PC-9 (cell line): ENCODE data around the gene DISC1. TPM values are rescaled to one million over a fixed set of nuclear protein-coding genes. Genes with fewer than 3 reads are reported as not detected.

Source experiments
- BruUV-seq: library from RNA; stranded (reverse); fragments of 400-500 nt; replicated peaks from 2 replicates; lab custom pipeline; 2021; lab: Mats Ljungman, UMichigan
- CTCF ChIA-PET: fragments of 300-600 bp; sonication (Branson Sonifier 250); formaldehyde crosslinking; loops from one replicate; lab custom pipeline; 2022; ENCODE audit warnings: antibody characterized with exemption; lab: Charles Lee
- POLR2A ChIA-PET: fragments of 300-600 bp; sonication (Branson Sonifier 250); formaldehyde crosslinking; loops from one replicate; lab custom pipeline; 2022; ENCODE audit warnings: antibody characterized with exemption; ENCODE audit not compliant: unreplicated experiment; lab: Charles Lee
- DNase-seq, 2 experiments: peaks; one replicate each; pipeline versions ENCODE4 v3.0.0 to v3.0.0-alpha.2; 2015 to 2022; ENCODE audit warnings: mixed read lengths in 1 of 2
- H2AFZ ChIP-seq: fragments of 200-600 bp; sonication (generic); 2 replicates; pipeline ENCODE4 v1.8.1; 2017; ENCODE audit warnings: antibody characterized with exemption
- H3F3A ChIP-seq: fragments of 200-600 bp; sonication (generic); 2 replicates; pipeline ENCODE4 v1.8.1; 2017; ENCODE audit warnings: antibody characterized with exemption, mild to moderate bottlenecking, low read depth; ENCODE audit not compliant: insufficient read depth
- H3K27ac ChIP-seq: fragments of 200-600 bp; sonication (generic); 2 replicates; pipeline ENCODE4 v1.6.1; 2016; ENCODE audit warnings: mixed run types
- H3K27me3 ChIP-seq: fragments of 200-600 bp; sonication (generic); 2 replicates; pipeline ENCODE4 v1.6.1; 2016; ENCODE audit warnings: low read depth, mixed run types; ENCODE audit not compliant: insufficient read depth
- H3K36me3 ChIP-seq: fragments of 200-600 bp; sonication (generic); 2 replicates; pipeline ENCODE4 v1.6.1; 2016; ENCODE audit warnings: low read depth, mixed run types
- H3K4me1 ChIP-seq: fragments of 200-600 bp; sonication (generic); replicated peaks from 2 replicates; pipeline ENCODE4 v1.6.1; 2016; ENCODE audit warnings: mixed run types; ENCODE audit not compliant: insufficient read depth
- H3K4me2 ChIP-seq: fragments of 200-600 bp; sonication (generic); 2 replicates; pipeline ENCODE4 v1.6.1; 2017; ENCODE audit warnings: mixed run types
- H3K4me3 ChIP-seq: fragments of 200-600 bp; sonication (generic); 2 replicates; pipeline ENCODE4 v1.6.1; 2016; ENCODE audit warnings: mixed run types
- H3K79me2 ChIP-seq: fragments of 200-600 bp; sonication (generic); 2 replicates; pipeline ENCODE4 v1.6.1; 2017; ENCODE audit warnings: low read depth, mixed run types
- H3K9me2 ChIP-seq: fragments of 200-600 bp; sonication (generic); 2 replicates; pipeline ENCODE4 v1.8.1; 2017; ENCODE audit warnings: mild to moderate bottlenecking; ENCODE audit not compliant: insufficient read depth
- H3K9me3 ChIP-seq: fragments of 200-600 bp; sonication (generic); 2 replicates; pipeline ENCODE4 v1.8.1; 2016; ENCODE audit warnings: low read depth; ENCODE audit not compliant: insufficient read depth
- H4K20me1 ChIP-seq: fragments of 200-600 bp; sonication (generic); 2 replicates; pipeline ENCODE4 v1.8.1; 2017; ENCODE audit not compliant: insufficient read depth
- EZH2 ChIP-seq: fragments of 200-600 bp; sonication (generic); IDR thresholded peaks from 2 replicates; pipeline ENCODE4 v1.8.0; 2017; ENCODE audit warnings: antibody characterized with exemption, low read depth
- intact Hi-C: fragments of 100-400 bp; cut with micrococcal nuclease; formaldehyde crosslinking; loops from one replicate; pipeline ENCODE4 v1.10.0; 2022; ENCODE audit not compliant: unreplicated experiment
- total RNA-seq: library from RNA; stranded (reverse); gene quantifications from 2 replicates; pipeline ENCODE4 v1.2.3, GENCODE V29; 2021
- TF ChIP-seq, protein P1 (sequence below): fragments of 200-600 bp; sonication (generic); conservative IDR thresholded peaks from 2 replicates; pipeline ENCODE4 v1.6.1; 2017; ENCODE audit warnings: mixed run types, antibody characterized with exemption, mild to moderate bottlenecking, moderate library complexity

The DISC1 gene
- total RNA-seq, 1 experiment from 2014 or later: 7.4 TPM

DNA sequence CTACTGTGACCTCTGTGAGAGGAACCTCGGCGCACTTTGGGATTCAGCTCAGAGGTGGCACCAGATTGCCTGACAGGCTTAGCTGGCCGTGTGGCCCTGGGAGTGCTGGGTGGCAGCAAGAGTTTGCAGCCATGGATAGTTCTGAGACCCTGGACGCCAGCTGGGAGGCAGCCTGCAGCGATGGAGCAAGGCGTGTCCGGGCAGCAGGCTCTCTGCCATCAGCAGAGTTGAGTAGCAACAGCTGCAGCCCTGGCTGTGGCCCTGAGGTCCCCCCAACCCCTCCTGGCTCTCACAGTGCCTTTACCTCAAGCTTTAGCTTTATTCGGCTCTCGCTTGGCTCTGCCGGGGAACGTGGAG lies 67.5 kb downstream of the DISC1 start:
- ChIA-PET POLR2A (no interaction called here), CTCF (no interaction called here)
- Histone ChIP-seq H3K27me3 (no peaks in the 10 kb centered on the region), H2AFZ (no peak overlapping the region), H3K4me1 (no peaks in the 10 kb centered on the region), H3K9me2 (no peaks in the 10 kb centered on the region), H3K9me3 (no peaks in the 10 kb centered on the region), H3F3A (no peaks in the 10 kb centered on the region), H3K4me2 (no peak overlapping the region), H3K4me3 (no peak overlapping the region), H3K79me2 (no peaks in the 10 kb centered on the region), H3K27ac (no peak overlapping the region), H4K20me1 (no peaks in the 10 kb centered on the region), H3K36me3 (no peaks in the 10 kb centered on the region)
- DNase-seq: no peak
- intact Hi-C loops: no loop called here
- no TSS peak for BruUV-seq
- no peak for TF ChIP-seq EZH2
- TF ChIP-seq, protein P1, sequence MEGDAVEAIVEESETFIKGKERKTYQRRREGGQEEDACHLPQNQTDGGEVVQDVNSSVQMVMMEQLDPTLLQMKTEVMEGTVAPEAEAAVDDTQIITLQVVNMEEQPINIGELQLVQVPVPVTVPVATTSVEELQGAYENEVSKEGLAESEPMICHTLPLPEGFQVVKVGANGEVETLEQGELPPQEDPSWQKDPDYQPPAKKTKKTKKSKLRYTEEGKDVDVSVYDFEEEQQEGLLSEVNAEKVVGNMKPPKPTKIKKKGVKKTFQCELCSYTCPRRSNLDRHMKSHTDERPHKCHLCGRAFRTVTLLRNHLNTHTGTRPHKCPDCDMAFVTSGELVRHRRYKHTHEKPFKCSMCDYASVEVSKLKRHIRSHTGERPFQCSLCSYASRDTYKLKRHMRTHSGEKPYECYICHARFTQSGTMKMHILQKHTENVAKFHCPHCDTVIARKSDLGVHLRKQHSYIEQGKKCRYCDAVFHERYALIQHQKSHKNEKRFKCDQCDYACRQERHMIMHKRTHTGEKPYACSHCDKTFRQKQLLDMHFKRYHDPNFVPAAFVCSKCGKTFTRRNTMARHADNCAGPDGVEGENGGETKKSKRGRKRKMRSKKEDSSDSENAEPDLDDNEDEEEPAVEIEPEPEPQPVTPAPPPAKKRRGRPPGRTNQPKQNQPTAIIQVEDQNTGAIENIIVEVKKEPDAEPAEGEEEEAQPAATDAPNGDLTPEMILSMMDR: no peak

DNA sequence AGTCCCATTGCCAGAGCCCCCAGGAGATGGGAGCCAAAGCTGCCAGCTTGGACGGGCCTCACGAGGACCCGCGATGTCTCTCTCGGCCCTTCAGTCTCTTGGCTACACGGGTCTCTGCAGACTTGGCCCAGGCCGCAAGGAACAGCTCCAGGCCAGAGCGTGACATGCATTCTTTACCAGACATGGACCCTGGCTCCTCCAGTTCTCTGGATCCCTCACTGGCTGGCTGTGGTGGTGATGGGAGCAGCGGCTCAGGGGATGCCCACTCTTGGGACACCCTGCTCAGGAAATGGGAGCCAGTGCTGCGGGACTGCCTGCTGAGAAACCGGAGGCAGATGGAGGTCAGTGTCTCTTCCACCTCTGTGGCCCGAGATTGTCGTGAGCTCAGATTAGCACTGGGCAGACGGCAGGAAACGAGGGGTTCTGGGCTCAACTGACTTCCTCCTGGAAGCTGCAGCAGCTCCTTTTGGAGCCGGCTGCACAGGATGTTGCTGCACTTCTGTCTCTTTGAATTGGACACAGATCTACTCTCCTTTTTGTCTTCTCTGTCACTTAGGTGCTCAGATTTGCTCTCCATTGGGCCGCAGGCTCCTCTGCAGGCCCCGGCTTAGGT lies 68.0 kb downstream of the DISC1 start:
- H4K20me1 ChIP-seq: no peaks in the 10 kb centered on the region
- H3K27ac ChIP-seq: no peak overlapping the region
- H3K4me1 ChIP-seq: no peaks in the 10 kb centered on the region
- no TSS peak for BruUV-seq
- H3K9me3 ChIP-seq: no peaks in the 10 kb centered on the region
- no peaks in the 10 kb centered on the region for H3K79me2 ChIP-seq
- H3K36me3 ChIP-seq: no peaks in the 10 kb centered on the region
- ChIA-PET POLR2A (no interaction called here), CTCF (no interaction called here)
- no peak overlapping the region for H3K4me3 ChIP-seq
- DNase-seq: no peak
- H3F3A ChIP-seq: no peaks in the 10 kb centered on the region
- intact Hi-C loops: no loop called here
- no peaks in the 10 kb centered on the region for H3K9me2 ChIP-seq
- no peak overlapping the region for H3K4me2 ChIP-seq
- H2AFZ ChIP-seq: no peak overlapping the region
- H3K27me3 ChIP-seq: no peaks in the 10 kb centered on the region
- TF ChIP-seq, protein P1: no peak

DNA sequence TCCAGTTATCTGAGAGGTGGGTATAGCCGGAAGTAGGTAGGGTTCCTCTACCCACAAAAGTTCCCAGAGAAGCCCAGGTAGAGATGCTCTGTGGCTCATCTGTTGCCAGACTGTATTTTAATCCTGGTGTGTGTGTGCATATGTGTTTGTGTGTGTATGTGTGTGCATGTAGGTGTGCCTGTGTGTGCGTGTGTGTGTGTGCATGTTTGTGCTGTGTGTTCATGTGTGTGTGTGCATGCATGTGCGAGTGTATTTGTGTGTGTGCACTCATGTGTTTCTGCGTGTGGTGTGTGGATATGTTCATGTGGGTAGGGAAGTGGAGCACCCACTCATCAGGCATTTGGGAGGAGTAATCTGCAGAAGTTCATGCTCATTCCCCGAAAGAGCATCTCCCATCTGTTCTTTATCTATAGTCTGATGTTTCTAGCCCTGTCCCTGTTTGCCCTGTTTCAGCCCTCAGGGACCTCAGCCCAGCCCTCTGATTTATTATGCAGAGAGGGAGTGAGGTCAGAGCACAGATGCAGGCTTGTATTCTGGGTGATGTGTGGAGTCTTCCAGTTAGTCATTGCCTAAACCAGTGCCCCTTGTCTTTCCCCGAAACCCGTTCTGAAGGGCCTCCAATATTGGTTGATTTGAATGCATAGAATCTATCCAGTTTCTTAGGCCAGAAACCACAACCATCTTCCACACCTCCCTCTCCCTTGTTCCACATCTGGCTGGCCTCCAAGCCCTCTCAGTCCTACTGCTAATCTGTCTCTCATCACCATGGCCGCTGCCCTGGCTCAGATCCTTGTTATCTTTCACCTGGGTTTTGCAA lies 69.1 kb downstream of the DISC1 start:
- no TSS peak for BruUV-seq
- intact Hi-C loops: no loop called here

More for the DNA sequence above, 69.1 kb downstream of the DISC1 start:
- Histone ChIP-seq H3K36me3 (no peaks in the 10 kb centered on the region), H3K9me2 (no peaks in the 10 kb centered on the region), H3K79me2 (no peaks in the 10 kb centered on the region), H3K4me2 (no peak overlapping the region), H4K20me1 (no peaks in the 10 kb centered on the region), H3F3A (no peaks in the 10 kb centered on the region), H3K27ac (no peak overlapping the region), H2AFZ (no peak overlapping the region), H3K4me3 (no peak overlapping the region), H3K9me3 (no peaks in the 10 kb centered on the region), H3K4me1 (no peaks in the 10 kb centered on the region), H3K27me3 (no peaks in the 10 kb centered on the region)
- DNase-seq: no peak
- POLR2A ChIA-PET: no interaction called here
- TF ChIP-seq EZH2: no peak
- TF ChIP-seq, protein P1: no peak
- CTCF ChIA-PET: no interaction called here
